Activated CD8-positive, alpha-beta memory T cell treated with anti-CD3 and anti-CD28 coated beads for 1 hour (primary cell): Measurements from ENCODE around the gene ZSCAN21.

ENCODE experiments used
- DNase-seq, 2 donors: peaks; one replicate each; pipeline ENCODE4 v3.0.0-alpha.2; 2020; ENCODE audit warnings: low read depth in 1 of 2; ENCODE audit errors: extremely low read depth in 1 of 2

ZSCAN21 gene

DNA sequence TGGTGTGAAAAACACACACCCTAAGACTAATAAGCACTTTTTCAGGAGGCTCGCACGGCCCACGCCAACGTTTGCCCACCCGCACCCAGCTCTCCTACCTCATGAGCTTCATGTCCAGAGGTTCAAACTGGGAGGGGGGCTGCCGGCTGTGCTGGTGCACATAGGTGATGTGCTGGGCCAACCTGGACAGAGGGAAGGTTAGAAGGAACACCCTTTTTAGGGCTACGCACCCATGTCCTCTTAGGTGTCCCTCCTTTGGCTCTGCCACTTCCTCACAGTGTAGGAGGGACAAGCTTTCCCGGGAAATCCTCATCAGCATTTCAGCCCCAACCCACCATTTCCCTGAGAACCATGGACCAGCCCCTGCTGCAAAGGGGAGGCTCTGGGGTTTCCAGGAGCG, 45.7 kb downstream of the ZSCAN21 start:
- no peak for DNase-seq

GRCh38 chr7:100095704-100096103, 46.1 kb downstream of the ZSCAN21 start:
- no peak for DNase-seq

GRCh38 chr7:100098913-100099312, 49.3 kb downstream of the ZSCAN21 start:
- no peak for DNase-seq

DNA sequence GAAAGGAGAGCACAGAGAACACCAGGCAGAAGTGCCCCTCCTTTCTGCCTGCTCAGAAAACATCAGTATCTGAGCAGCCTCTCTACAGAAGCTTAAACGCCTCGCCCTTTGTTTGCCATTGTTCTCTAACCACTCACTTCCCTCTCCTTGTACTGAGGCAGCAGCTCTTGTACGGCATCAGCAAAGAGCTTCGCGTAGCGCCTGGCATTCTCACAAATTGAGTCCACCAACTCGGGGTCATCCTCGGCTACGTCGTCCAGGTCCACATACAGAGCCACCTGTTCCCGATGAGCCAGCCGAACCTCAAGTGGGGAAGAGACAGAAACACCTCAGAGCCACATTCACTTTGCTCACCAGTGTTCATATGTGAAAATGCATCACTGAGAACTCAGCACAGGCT, 49.9 kb downstream of the ZSCAN21 start:
- no peak for DNase-seq

DNA sequence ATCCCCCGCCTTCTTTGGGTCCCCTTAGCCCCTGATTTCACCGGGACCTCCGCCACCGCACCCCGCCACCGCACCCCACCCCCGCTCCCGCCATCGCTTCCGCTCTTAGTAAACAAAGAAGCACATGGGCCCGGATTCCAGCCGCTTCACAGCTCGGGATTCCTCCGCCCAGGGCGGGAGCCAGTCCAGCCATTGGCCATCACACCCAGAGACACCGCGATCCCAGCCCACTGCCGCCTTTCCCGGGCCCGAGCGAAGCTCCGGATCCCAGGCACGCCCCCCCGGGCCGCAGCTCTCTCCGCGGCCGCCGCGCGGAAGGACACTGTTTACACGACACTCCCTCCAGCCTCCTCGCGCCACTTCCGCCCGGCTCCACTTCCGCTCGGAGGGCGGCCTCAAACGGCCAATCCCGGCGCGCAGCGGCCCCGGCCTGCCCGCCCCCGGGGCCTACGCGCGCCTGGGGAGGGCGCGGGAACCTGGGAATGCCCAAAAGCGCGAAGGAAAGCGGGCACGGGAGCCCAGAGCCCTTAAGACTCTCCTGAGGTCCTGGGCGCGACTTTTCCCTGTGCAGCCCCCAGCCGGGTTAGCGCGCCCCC, 50.9 kb downstream of the ZSCAN21 start:
- DNase-seq: peak; percentile 42 to 74

DNA sequence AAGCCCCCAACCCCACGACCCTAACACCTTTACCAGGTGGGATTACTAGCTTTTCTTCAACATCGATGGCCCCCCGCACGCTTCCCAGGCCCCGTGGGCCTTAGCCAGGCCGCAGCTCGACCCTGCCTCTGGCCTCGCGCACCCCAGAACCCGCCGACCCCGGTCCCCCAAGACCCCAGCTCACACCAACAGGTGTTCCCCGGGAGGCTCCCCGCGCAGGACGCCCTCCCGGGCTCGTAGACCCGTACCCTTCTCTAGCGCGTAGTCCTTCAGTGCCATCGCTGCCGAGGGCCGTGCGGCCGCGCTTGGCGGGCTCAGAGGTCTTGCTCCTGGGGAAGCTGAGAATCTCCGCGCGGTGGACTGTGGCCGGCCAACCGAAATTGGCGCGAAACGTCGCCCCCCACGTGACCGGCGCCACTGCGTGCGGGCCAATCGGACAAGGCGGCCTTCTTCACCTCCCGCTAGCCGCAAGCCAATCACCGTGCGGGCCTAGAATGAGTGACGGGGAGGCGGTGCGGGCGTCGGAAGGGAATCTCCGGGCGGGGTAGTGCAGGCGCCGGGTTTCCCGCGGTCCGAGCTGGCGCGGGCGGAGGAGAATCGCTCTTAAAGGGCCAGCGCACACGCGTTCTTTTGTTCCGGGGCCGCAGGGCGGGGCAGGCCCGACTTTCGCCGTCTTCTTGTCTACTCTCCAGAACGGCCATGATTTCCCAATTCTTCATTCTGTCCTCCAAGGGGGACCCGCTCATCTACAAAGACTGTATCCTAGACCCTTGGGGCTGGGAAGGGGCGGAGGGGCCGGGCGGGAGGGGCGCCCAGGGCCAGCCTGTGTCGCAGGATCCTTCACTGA, 51.7 kb downstream of the ZSCAN21 start, which contains the start of the genes AP4M1 and MCM7:
Gene AP4M1 (plus strand): TSS at position 628 of the 847 bp plus-strand sequence. CDS start 72 bp downstream, at position 700.
Gene MCM7 (minus strand): TSS at position 382 of the 847 bp plus-strand sequence. CDS start 103 bp downstream, at position 279.
- DNase-seq: peak; percentile 85 to 93

DNA sequence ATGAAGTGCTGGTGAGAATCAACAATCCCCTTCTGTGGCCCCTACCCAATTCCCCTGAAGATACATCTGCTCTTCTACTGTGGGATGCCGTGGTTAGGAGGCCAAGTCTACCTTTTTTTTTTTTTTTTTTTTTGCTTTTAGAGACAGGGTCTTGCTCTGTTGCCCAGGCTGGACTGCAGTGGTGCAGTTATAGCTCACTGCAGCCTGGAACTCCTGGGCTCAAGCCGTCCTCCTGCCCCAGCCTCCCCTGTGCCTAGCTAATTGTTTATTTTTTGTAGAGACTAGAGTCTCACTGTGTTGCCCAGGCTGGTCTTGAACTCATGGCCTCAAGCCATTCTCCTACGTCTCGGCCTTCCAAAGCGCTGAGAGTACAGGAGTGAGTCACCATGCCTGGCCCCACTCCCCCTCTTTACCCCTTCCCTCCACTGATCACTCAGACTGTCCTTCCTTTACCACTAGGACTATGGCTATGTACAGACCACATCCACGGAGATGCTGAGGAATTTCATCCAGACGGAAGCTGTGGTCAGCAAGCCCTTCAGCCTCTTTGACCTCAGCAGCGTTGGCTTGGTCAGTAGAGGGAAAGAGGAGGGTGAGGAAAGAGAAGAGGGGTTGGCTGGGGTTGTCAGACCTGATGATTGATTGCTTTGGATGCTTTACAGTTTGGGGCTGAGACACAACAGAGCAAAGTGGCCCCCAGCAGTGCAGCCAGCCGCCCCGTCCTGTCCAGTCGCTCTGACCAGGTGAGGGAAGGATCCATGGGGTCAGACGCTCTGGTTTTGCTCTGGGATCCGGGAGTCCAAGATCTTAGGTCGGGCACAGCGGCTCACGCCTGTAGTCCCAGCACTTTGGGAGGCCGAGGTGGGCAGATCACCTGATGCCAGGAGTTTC, 53.6 kb downstream of the ZSCAN21 start:
- no peak for DNase-seq

DNA sequence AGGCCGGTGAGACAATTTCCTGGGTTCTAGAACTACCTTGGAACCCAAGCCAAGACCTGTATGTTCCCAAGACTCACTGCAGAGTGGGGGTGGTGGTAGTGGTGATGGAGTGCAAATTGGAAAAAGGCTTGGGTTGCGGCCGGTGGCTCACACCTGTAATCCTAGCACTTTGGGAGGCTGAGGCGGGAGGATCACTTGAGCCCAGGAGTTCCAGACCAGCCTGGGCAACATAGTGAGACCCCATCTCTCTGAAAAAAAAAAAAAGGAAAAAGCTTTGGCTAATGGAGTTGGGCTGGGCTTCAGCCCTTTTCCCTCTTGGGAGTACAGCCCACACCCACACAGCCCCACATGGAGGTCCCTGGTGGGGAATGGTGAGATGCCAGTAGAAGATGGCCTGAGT, 56.0 kb downstream of the ZSCAN21 start:
- no peak for DNase-seq

DNA sequence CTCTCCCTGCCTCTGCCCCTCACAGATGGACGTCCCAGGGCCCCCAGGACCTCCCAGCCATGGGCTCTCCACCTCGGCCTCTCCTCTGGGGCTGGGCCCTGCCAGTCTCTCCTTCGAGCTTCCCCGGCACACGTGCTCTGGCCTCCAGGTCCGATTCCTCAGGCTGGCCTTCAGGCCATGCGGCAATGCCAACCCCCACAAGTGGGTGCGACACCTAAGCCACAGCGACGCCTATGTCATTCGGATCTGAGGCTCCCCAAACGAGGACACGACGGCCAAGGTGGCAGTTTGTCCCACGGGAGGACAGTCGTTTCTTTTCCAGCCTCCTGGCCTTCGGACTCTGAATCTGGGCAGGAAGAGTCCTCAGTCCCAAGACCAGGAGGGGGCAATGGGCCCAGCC, 57.1 kb downstream of the ZSCAN21 start:
- no peak for DNase-seq

- no peak for DNase-seq
Observed at GRCh38 chr7:100107125-100107737, 57.7 kb downstream of the ZSCAN21 start.

- no peak for DNase-seq
Observed at GRCh38 chr7:100107890-100108289, 58.3 kb downstream of the ZSCAN21 start.

DNA sequence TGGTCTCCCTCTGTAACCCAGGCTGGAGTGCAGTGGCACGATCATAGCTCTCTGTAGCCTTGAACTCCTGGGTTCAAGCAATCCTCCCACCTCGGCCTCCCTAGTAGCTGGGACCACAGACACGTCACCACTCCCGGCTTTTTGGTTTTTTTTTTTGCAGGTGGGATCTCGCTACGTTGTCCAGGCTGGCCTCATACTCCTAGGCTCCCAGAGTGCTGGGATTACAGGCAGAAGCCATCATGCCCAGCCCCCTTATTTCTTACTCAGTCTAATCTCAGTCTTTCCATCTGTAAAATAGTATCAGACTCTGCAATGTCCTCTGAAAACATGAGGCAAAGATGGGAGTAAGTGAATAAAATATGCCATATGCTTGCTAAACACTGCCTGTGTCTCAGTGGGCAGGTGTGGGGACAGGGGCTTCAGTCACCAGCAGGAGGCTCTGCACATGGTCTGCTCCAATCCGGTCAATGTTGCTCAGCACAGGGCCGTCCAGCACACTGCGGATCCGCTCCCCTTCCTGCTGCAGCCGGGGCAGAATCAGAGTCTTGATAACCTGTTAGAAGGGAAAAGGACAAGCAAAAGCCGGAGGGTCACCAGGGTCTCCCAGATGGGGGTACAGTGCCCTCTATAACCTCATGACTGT, 60.1 kb downstream of the ZSCAN21 start:
- DNase-seq: no peak

- DNase-seq: no peak
Observed at GRCh38 chr7:100111156-100111555, 61.6 kb downstream of the ZSCAN21 start.

DNA sequence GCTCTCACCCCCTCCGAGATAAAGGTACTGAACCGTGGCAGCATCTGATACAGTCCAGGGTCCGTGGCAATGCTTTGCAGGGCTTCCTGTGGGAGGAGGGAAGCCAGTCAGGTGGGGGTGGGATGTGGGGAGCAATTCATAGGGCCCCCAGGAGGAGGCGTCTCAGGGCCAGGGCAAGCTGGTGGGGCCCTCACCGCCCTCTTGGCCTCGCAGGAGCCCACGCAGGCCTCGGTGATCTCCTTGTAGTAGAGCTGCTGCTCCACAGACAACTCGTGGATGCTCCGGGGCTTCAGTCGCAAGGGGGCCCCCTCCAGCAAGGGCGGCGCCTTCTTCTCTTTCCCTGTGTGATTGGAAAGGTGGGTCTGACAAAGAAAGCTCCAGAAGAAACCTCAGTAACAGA, 62.3 kb downstream of the ZSCAN21 start:
- DNase-seq: no peak
